NCI-H2107 treated with DMSO at 0.1 percent for 48 hours (cell line): ENCODE results near the gene CTDNEP1.

Experiments used
- DNase-seq: peaks from one replicate; lab custom pipeline; 2025; ENCODE audit not compliant: unreplicated experiment; lab: John Stamatoyannopoulos, UW

Gene CTDNEP1

GRCh38 chr17:7280519-7281073 is 29.1 kb upstream of the CTDNEP1 start:
- DNase-seq = peak; percentile 59

- no peak for DNase-seq
Observed at GRCh38 chr17:7279448-7279847, 27.9 kb upstream of the CTDNEP1 start.

GRCh38 chr17:7266784-7267183 is 15.2 kb upstream of the CTDNEP1 start:
- no peak for DNase-seq

- DNase-seq = no peak
Observed at GRCh38 chr17:7263801-7264078, 12.2 kb upstream of the CTDNEP1 start.

- peak; percentile 10 for DNase-seq
Observed at GRCh38 chr17:7262935-7263800, 11.6 kb upstream of the CTDNEP1 start.

- DNase-seq = peak; percentile 33
Observed at GRCh38 chr17:7262192-7262934, 10.8 kb upstream of the CTDNEP1 start, which contains the start of gene CLDN7. TSS of gene CLDN7 (minus strand) at chr17:7262478. CDS start at chr17:7262043, 435 bp downstream.

- no peak for DNase-seq
Observed at GRCh38 chr17:7261379-7262191, 10.1 kb upstream of the CTDNEP1 start.

- no peak for DNase-seq
Observed at GRCh38 chr17:7260651-7261378, 9.3 kb upstream of the CTDNEP1 start.

- DNase-seq = no peak
Observed at GRCh38 chr17:7260151-7260550, 8.6 kb upstream of the CTDNEP1 start.

GRCh38 chr17:7259555-7259889 is 8.0 kb upstream of the CTDNEP1 start:
- DNase-seq = no peak

GRCh38 chr17:7258731-7259554 is 7.4 kb upstream of the CTDNEP1 start:
- no peak for DNase-seq

- no peak for DNase-seq
Observed at GRCh38 chr17:7256766-7257456, 5.4 kb upstream of the CTDNEP1 start.

GRCh38 chr17:7254511-7254910 is 3.0 kb upstream of the CTDNEP1 start:
- DNase-seq = no peak

- DNase-seq = no peak
Observed at GRCh38 chr17:7253082-7253481, 1.5 kb upstream of the CTDNEP1 start.

GRCh38 chr17:7252176-7253043 is 876 bp upstream of the CTDNEP1 start, which contains the start of gene ELP5:
TSS of gene ELP5 (plus strand) at chr17:7252215. CDS start at chr17:7252551, 336 bp downstream.
- peak; percentile 58 for DNase-seq

GRCh38 chr17:7250695-7251627 is 573 bp downstream of the CTDNEP1 start:
- no peak for DNase-seq

GRCh38 chr17:7249830-7250229 is 1.7 kb downstream of the CTDNEP1 start:
- no peak for DNase-seq
